ENCODE measurements around the gene NCAPG.
"Not testable (repeated sequence)": the region's sequence is repeated elsewhere in the genome, so short reads cannot be mapped to it uniquely, and the experiment has no call there.

NCAPG gene

DNA sequence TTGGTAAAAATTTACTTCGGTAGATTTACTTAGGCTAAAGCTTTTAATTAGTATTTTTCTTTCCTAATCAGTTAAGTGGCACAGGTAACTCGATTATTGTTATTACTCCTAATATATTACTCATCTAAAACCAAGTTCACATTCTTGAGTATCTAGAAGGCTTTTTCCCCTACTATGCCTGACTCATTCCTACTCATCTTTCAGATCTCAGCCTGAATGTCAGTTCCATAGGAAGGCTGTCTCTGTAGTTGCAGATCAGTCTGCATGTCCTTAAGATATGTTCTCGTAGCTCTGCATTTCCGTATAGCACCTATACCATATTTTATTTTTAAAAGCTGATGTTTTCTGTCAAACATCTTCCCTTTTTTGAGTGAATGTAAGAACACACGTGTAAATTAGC is 23.5 kb upstream of the NCAPG start:
- no peak for DNase-seq (ENCODE audit: low read depth in 2 of 2)

GRCh38 chr4:17788956-17789355 is 21.8 kb upstream of the NCAPG start:
- DNase-seq (ENCODE audit: low read depth in 2 of 2), result no peak

DNA sequence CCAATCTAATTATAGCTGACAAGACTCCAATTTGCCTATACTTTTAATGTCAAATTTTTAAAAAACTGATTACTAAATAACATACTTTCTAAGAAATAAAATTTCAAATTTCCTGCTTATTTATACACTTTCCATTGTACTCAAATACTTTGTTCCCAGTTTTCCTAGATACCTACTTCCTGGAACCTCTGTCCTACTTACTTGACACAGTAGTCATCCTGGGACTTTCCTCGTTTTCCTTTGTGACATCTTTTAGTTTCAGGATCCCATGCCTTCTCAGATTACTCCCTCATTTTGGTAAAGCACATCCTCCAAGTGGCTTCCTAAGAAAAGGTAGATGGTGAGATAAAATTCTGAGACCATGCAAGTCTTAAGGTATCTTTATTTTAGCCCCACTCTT is 16.0 kb upstream of the NCAPG start:
- no peak for DNase-seq (ENCODE audit: low read depth in 2 of 2)

GRCh38 chr4:17797808-17798207 is 13.0 kb upstream of the NCAPG start:
- DNase-seq (ENCODE audit: low read depth in 2 of 2), result no peak

- no peak for DNase-seq (ENCODE audit: low read depth in 2 of 2)
Observed at GRCh38 chr4:17805580-17806155, 5.1 kb upstream of the NCAPG start.

GRCh38 chr4:17807446-17807845 is 3.3 kb upstream of the NCAPG start:
- no peak for DNase-seq (ENCODE audit: low read depth in 2 of 2)

GRCh38 chr4:17809667-17810066 is 1.1 kb upstream of the NCAPG start:
- no peak for DNase-seq (ENCODE audit: low read depth in 2 of 2)

- DNase-seq (ENCODE audit: low read depth in 2 of 2), result no peak
Observed at GRCh38 chr4:17811078-17811603, 362 bp downstream of the NCAPG start.

GRCh38 chr4:17812125-17812524 is 1.3 kb downstream of the NCAPG start:
- DNase-seq (ENCODE audit: low read depth in 2 of 2), result no peak

DNA sequence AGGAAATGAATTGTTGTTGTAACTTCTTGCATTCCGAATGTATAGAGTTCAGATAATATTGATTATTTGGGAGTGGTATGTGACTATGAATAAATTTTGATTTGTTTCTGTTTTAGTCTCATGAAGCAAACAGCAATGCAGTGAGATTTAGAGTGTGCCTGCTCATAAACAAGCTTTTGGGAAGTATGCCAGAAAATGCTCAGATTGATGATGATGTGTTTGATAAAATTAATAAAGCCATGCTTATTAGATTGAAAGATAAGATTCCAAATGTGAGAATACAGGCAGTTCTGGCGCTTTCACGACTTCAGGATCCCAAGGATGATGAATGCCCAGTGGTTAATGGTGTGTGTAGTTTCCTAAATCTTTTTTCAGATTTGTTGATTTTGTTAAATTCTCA is 2.0 kb downstream of the NCAPG start:
- DNase-seq (ENCODE audit: low read depth in 2 of 2), result no peak

GRCh38 chr4:17814140-17814539 is 3.4 kb downstream of the NCAPG start:
- DNase-seq (ENCODE audit: low read depth in 2 of 2), result no peak

DNA sequence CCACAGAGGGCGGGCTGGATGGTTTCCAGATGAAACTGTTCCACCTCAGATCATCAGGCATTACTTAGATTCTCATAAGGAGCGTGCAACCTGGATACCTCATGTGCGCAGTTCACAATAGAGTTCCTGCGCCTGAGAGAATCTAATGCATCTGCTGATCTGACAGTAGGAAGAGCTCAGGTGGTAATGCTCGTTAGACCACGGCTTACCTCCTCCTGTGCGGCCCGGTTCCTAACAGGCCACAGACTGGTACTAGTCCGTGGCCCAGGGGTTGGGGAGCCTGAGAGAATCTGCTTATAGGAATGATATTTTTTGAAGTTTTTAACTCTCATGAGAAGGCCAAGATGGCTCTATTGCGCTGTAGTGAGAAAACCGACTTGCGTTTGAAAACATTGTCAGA is 5.4 kb downstream of the NCAPG start:
- DNase-seq (ENCODE audit: low read depth in 2 of 2), result no peak

DNA sequence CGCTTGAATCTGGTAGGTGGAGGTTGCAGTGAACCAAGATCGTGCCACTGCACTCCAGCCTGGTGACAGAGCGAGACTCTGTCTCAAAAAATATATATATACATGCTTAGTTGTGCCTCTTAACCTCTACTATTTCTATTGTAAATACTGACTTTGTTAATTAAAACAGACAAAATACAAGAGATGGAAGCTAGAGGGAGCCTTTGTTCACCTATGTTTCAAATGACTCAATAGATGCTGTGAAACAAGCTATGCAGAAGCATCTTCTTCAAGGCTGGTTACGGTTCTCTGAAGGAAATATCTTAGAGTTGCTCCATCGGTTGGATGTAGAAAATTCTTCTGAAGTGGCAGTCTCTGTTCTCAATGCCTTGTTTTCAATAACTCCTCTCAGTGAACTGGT is 6.2 kb downstream of the NCAPG start:
- no peak for DNase-seq (ENCODE audit: low read depth in 2 of 2)

- DNase-seq (ENCODE audit: low read depth in 2 of 2), result no peak
Observed at GRCh38 chr4:17823871-17824669, 13.3 kb downstream of the NCAPG start.

- no peak for DNase-seq (ENCODE audit: low read depth in 2 of 2)
Observed at GRCh38 chr4:17846266-17846665, 35.5 kb downstream of the NCAPG start.

DNA sequence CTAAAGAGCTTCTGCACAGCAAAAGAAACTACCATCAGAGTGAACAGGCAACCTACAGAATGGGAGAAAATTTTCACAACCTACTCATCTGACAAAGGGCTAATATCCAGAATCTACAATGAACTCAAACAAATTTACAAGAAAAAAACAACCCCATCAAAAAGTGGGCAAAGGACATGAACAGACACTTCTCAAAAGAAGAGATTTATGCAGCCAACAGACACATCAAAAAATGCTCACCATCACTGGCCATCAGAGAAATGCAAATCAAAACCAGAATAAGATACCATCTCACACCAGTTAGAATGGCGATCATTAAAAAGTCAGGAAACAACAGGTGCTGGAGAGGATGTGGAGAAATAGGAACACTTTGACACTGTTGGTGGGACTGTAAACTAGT is 39.5 kb downstream of the NCAPG start:
- not testable (repeated sequence) for DNase-seq (ENCODE audit: low read depth in 2 of 2)

DNA sequence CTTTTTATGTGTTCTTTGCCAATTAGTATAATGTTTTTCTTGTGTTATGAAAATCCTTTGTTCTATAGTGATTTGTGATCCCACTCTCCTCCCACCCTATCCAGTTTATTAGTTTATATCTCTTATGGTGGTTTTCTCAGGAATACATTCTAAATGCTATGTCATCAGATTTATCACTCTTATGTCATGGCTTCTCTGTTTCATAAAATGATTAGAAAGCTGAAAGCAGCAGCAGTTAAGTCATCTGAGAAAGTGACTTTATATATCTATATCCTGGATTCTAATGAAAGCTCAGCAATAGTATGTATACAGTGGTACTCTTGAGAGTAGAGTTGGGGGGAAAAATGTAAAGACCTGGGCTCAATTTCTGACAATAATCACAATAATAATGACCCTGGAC is 41.2 kb downstream of the NCAPG start:
- DNase-seq (ENCODE audit: low read depth in 2 of 2), result no peak

DNA sequence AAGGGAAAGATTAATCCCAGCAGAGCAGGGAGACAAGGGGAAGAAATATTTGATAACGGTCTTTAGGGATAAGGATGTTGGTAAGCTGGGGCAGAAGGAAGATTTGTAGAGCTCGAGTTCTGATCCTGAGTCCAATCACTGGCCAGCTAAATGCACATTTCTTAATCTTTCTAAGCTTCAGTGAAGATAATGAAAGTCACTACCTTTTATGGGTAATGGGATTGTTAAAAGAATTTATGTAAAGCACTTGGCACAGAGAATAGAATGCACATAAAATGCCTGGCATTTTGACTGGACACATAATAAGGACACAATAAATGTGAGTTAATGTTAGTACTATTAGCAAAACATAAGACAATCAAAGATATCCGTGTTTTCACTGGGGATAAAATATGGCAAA is 43.3 kb downstream of the NCAPG start:
- DNase-seq (ENCODE audit: low read depth in 2 of 2), result no peak

DNA sequence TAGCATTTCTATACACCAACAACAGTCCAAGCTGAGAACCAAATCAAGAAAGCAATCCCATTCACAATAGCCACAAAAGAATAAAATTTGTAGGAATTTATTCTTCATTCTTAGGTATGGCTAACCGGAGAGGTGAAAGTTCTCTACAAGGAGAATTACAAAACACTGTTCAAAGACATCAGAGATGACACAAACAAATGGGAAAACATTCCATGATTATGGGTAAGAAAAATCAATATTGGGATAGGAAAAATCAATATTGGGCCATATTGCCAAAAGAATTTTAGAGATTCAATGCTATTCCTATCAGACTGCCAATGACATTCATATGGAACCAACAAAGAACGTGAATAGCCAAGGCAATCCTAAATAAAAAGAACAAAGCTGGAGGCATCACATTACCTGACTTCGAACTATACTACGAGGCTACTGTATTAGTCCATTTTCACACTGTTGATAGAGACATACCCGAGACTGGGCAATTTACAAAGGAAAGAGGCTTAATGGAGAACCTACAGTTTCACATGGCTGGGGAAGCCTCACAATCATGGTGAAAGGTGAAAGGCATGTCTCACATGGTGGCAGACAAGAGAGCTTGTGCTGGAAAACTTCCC is 49.1 kb downstream of the NCAPG start:
- no peak for DNase-seq (ENCODE audit: low read depth in 2 of 2)

GRCh38 chr4:17861906-17862305 is 51.1 kb downstream of the NCAPG start:
- DNase-seq (ENCODE audit: low read depth in 2 of 2), result not testable (repeated sequence)

GRCh38 chr4:17865866-17866363 is 55.1 kb downstream of the NCAPG start:
- DNase-seq (ENCODE audit: low read depth in 2 of 2), result no peak

DNA sequence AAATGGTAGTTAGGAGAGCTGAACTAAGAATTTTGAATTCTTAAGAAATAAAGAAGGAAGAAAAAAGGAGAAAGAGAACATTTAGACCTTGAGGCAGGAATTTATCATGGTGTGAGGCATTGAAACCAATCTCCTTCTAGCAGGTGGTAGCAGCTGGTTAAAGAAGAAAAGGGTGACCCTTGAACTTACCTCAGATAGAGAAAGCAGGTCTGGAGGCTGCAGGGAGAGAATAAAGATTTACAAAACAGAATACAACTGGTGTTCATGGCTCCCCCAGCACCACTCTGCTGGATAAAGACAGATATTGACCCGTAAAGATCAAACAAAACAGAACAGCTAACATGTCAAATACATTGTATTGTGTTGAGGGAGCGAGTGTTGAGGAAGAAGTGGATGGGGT is 56.0 kb downstream of the NCAPG start:
- no peak for DNase-seq (ENCODE audit: low read depth in 2 of 2)

DNA sequence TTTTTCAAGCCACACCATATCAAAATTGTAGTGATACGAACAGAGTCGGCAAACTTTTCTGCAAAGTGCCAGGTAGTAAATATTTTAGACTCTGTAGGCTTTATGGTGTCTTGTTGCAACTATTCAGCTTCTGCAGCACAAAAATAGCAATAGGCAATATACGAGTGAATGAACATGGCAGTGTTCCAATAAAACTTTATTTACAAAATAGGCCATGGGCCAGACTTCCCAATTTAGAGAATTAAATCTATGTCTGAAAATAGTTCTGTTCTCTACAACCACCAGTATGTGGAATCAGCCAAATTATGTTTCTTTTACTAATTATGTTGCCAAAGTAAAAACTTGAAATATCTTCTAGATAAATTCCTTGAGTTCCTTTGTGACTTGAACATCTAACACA is 56.5 kb downstream of the NCAPG start:
- no peak for DNase-seq (ENCODE audit: low read depth in 2 of 2)
